GM23338 (cell line): ENCODE measurements around the gene KLRG1. TPM values are rescaled to one million over a fixed set of nuclear protein-coding genes. Genes with fewer than 3 reads are reported as not detected.

Experiments
- ATAC-seq: fragments of 200-7000 bp; cut with Tn5 transposase; 3 replicates; pipeline ENCODE4 v1.9.1; 2020
- DNase-seq: peaks from one replicate; pipeline ENCODE4 v3.0.0-alpha.2; 2015; ENCODE audit warnings: low spot score
- H2AFZ ChIP-seq: fragments of 200-600 bp; sonication (generic); 2 replicates; pipeline ENCODE4 v1.8.0; 2016; ENCODE audit warnings: antibody characterized with exemption, mild to moderate bottlenecking, moderate library complexity
- H3F3A ChIP-seq: fragments of 200-600 bp; sonication (generic); replicated peaks from 2 replicates; pipeline ENCODE4 v1.8.0; 2017; ENCODE audit warnings: antibody characterized with exemption, mixed run types, low read depth
- H3K27ac ChIP-seq: fragments of 200-600 bp; sonication (generic); 2 replicates; pipeline ENCODE4 v1.6.1; 2016; ENCODE audit warnings: low read depth
- H3K27me3 ChIP-seq: fragments of 200-600 bp; sonication (generic); 2 replicates; pipeline ENCODE4 v1.8.0; 2016; ENCODE audit warnings: mild to moderate bottlenecking, mixed run types, moderate library complexity; ENCODE audit not compliant: insufficient read depth
- H3K36me3 ChIP-seq: fragments of 200-600 bp; sonication (generic); 2 replicates; pipeline ENCODE4 v1.8.0; 2016; ENCODE audit warnings: mild to moderate bottlenecking; ENCODE audit not compliant: insufficient read depth
- H3K4me1 ChIP-seq: fragments of 200-600 bp; sonication (generic); 2 replicates; pipeline ENCODE4 v1.8.0; 2016; ENCODE audit warnings: mild to moderate bottlenecking, moderate library complexity; ENCODE audit not compliant: insufficient read depth
- H3K4me2 ChIP-seq: fragments of 200-600 bp; sonication (generic); 2 replicates; pipeline ENCODE4 v1.7.1; 2017; ENCODE audit warnings: mixed run types
- H3K4me3 ChIP-seq: fragments of 200-600 bp; sonication (generic); 2 replicates; pipeline ENCODE4 v1.6.1; 2016; ENCODE audit warnings: mixed run types
- H3K79me2 ChIP-seq: fragments of 200-600 bp; sonication (generic); replicated peaks from 2 replicates; pipeline ENCODE4 v1.8.0; 2017; ENCODE audit warnings: mild to moderate bottlenecking; ENCODE audit not compliant: insufficient read depth
- H3K9me2 ChIP-seq: fragments of 200-600 bp; sonication (generic); 2 replicates; pipeline ENCODE4 v1.8.0; 2017; ENCODE audit not compliant: insufficient read depth
- H4K20me1 ChIP-seq: fragments of 200-600 bp; sonication (generic); replicated peaks from 2 replicates; pipeline ENCODE4 v1.8.0; 2017; ENCODE audit warnings: mild to moderate bottlenecking; ENCODE audit not compliant: insufficient read depth
- H3K27ac Mint-ChIP-seq: 2 replicates; pipeline ENCODE4 v1.8.0; 2020; ENCODE audit warnings: inconsistent platforms, mild to moderate bottlenecking, moderate library complexity, mixed read lengths
- H3K27me3 Mint-ChIP-seq: 3 replicates; pipeline ENCODE4 v1.8.0; 2022; ENCODE audit warnings: low read depth, mild to moderate bottlenecking, moderate library complexity, mixed read lengths, inconsistent platforms; ENCODE audit not compliant: insufficient read depth, poor library complexity
- H3K36me3 Mint-ChIP-seq: 3 replicates; pipeline ENCODE4 v1.8.0; 2021; ENCODE audit warnings: low read depth, mild to moderate bottlenecking, inconsistent platforms, moderate library complexity, mixed read lengths
- H3K4me1 Mint-ChIP-seq: 3 replicates; pipeline ENCODE4 v1.8.0; 2020; ENCODE audit warnings: mild to moderate bottlenecking, inconsistent platforms, mixed read lengths
- H3K4me3 Mint-ChIP-seq: 3 replicates; pipeline ENCODE4 v1.8.0; 2021; ENCODE audit warnings: moderate library complexity, mild to moderate bottlenecking, inconsistent platforms, mixed read lengths
- H3K9me3 Mint-ChIP-seq: 3 replicates; pipeline ENCODE4 v1.8.0; 2020; ENCODE audit warnings: moderate library complexity, mild to moderate bottlenecking, inconsistent platforms, mixed read lengths
- CREB1 ChIP-seq: fragments of 250-450 bp; sonication (Bioruptor Pico); IDR thresholded peaks from 2 replicates; pipeline ENCODE4 v1.5.0; 2020; ENCODE audit warnings: low read depth, mild to moderate bottlenecking, moderate library complexity
- CTCF ChIP-seq, 2 experiments: fragments of 200-600 bp in 1 of 2; sonication (generic) in 1 of 2; conservative IDR thresholded peaks; 2 replicates each; pipeline versions ENCODE4 v1.5.1 to v1.6.1; 2016 to 2017; ENCODE audit warnings: antibody characterized with exemption in 2 of 2, low read depth in 2 of 2, mild to moderate bottlenecking in 2 of 2, moderate library complexity in 1 of 2
- ETS1 ChIP-seq: IDR thresholded peaks from 2 replicates; pipeline ENCODE4 v1.6.1; 2016; ENCODE audit warnings: antibody characterized with exemption
- JUNB ChIP-seq: IDR thresholded peaks from one replicate; pipeline ENCODE4 v1.6.1; 2016; ENCODE audit warnings: antibody characterized with exemption; ENCODE audit not compliant: unreplicated experiment
- NANOG ChIP-seq: IDR thresholded peaks from 2 replicates; pipeline ENCODE4 v1.6.1; 2016; ENCODE audit warnings: antibody characterized with exemption, borderline replicate concordance
- POLR2AphosphoS5 ChIP-seq: IDR thresholded peaks from 2 replicates; pipeline ENCODE4 v1.6.1; 2016; ENCODE audit warnings: antibody characterized with exemption, low read depth
- REST ChIP-seq: IDR thresholded peaks from one replicate; pipeline ENCODE4 v1.6.1; 2018; ENCODE audit warnings: antibody characterized with exemption; ENCODE audit not compliant: unreplicated experiment
- STAT1 ChIP-seq: IDR thresholded peaks from one replicate; pipeline ENCODE4 v1.6.1; 2016; ENCODE audit warnings: antibody characterized with exemption; ENCODE audit not compliant: unreplicated experiment
- ZNF114 ChIP-seq: fragments of 250-450 bp; sonication (Bioruptor Pico); IDR thresholded peaks from 2 replicates; pipeline ENCODE4 v1.5.0; 2020; ENCODE audit warnings: mild to moderate bottlenecking, moderate library complexity
- ZNF331 ChIP-seq: fragments of 250-450 bp; sonication (Bioruptor Pico); IDR thresholded peaks from 2 replicates; pipeline ENCODE4 v1.5.0; 2020; ENCODE audit warnings: low read depth, mild to moderate bottlenecking, moderate library complexity
- ZNF462 ChIP-seq: fragments of 250-450 bp; sonication (Bioruptor Pico); IDR thresholded peaks from 2 replicates; pipeline ENCODE4 v1.5.0; 2020; ENCODE audit warnings: mild to moderate bottlenecking, moderate library complexity
- polyA plus RNA-seq: library from polyadenylated mRNA; unstranded; fragments of >200 nt; fragmentation: Nextera tagmentation; extraction: Ambion mirVana; gene quantifications from 2 replicates; pipeline ENCODE4 v1.2.1, GENCODE V29; 2016
- total RNA-seq: library from RNA; depleted of rRNA; stranded (reverse); fragments of >200 nt; shearing (Covaris generic); gene quantifications from 2 replicates; pipeline ENCODE4 v1.2.3, GENCODE V29; 2014

Gene KLRG1
- total and polyA plus RNA-seq, 2 experiments from 2014 or later, result 5.1 to 7.9 TPM

GRCh38 chr12:9041321-9041720 is 52.0 kb downstream of the KLRG1 start:
- no peak overlapping the region for H3K4me3 ChIP-seq
- H3K27me3 ChIP-seq, result no peaks in the 10 kb centered on the region
- H3K36me3 ChIP-seq, result no peaks in the 10 kb centered on the region
- no peaks in the 10 kb centered on the region for H4K20me1 ChIP-seq
- H3K4me1 ChIP-seq, result no peaks in the 10 kb centered on the region
- no peak overlapping the region for H3K27ac ChIP-seq
- Mint-ChIP-seq H3K4me3 (no peak overlapping the region), H3K36me3 (no peaks in the 10 kb centered on the region), H3K27me3 (no peaks in the 10 kb centered on the region), H3K9me3 (no peaks in the 10 kb centered on the region), H3K27ac (no peak overlapping the region), H3K4me1 (no peaks in the 10 kb centered on the region)
- H3K9me2 ChIP-seq, result no peaks in the 10 kb centered on the region
- TF ChIP-seq ZNF462 (CRISPR knock-in tag), result no peak
- no peak for TF ChIP-seq CTCF (conservative IDR thresholded peaks at IDR 0.05; ENCODE audit: low read depth in 2 of 2)
- no peak for TF ChIP-seq ZNF331 (CRISPR knock-in tag)
- no peak for TF ChIP-seq REST
- TF ChIP-seq NANOG, result no peak
- TF ChIP-seq ZNF114 (CRISPR knock-in tag), result no peak
- no peak for TF ChIP-seq CREB1 (CRISPR knock-in tag)
- no peak for TF ChIP-seq POLR2AphosphoS5
- no peak for TF ChIP-seq ETS1
- no peak for TF ChIP-seq JUNB
- no peak for TF ChIP-seq STAT1
- no peaks in the 10 kb centered on the region for H3K79me2 ChIP-seq
- H2AFZ ChIP-seq, result no peak overlapping the region
- no peak for DNase-seq
- H3F3A ChIP-seq, result no peaks in the 10 kb centered on the region
- no peak overlapping the region for H3K4me2 ChIP-seq
- ATAC-seq, result no peak
